AG10803 (cell line): ENCODE measurements around the gene LRP3.

Experiments used
- DNase-seq: peaks from one replicate; pipeline ENCODE4 v3.0.0; 2010; ENCODE audit warnings: low read depth
- H3K4me3 ChIP-seq: 2 replicates; pipeline ENCODE4 v1.5.1; 2011; ENCODE audit warnings: mild to moderate bottlenecking, low read length, control low read depth
- TF ChIP-seq, protein P1 (sequence below): conservative IDR thresholded peaks from 2 replicates; pipeline ENCODE4 v1.5.1; 2011; ENCODE audit warnings: mild to moderate bottlenecking, low read length, control low read depth, inconsistent platforms

Gene LRP3

GRCh38 chr19:33227242-33227650 is 33.1 kb downstream of the LRP3 start:
- H3K4me3 ChIP-seq, result no peak overlapping the region
- TF ChIP-seq, protein P1, sequence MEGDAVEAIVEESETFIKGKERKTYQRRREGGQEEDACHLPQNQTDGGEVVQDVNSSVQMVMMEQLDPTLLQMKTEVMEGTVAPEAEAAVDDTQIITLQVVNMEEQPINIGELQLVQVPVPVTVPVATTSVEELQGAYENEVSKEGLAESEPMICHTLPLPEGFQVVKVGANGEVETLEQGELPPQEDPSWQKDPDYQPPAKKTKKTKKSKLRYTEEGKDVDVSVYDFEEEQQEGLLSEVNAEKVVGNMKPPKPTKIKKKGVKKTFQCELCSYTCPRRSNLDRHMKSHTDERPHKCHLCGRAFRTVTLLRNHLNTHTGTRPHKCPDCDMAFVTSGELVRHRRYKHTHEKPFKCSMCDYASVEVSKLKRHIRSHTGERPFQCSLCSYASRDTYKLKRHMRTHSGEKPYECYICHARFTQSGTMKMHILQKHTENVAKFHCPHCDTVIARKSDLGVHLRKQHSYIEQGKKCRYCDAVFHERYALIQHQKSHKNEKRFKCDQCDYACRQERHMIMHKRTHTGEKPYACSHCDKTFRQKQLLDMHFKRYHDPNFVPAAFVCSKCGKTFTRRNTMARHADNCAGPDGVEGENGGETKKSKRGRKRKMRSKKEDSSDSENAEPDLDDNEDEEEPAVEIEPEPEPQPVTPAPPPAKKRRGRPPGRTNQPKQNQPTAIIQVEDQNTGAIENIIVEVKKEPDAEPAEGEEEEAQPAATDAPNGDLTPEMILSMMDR, result no peak
- peak; percentile 32 for DNase-seq

GRCh38 chr19:33227870-33228599 is 33.9 kb downstream of the LRP3 start:
- DNase-seq, result no peak
- TF ChIP-seq, protein P1, result no peak
- H3K4me3 ChIP-seq, result no peak overlapping the region

DNA sequence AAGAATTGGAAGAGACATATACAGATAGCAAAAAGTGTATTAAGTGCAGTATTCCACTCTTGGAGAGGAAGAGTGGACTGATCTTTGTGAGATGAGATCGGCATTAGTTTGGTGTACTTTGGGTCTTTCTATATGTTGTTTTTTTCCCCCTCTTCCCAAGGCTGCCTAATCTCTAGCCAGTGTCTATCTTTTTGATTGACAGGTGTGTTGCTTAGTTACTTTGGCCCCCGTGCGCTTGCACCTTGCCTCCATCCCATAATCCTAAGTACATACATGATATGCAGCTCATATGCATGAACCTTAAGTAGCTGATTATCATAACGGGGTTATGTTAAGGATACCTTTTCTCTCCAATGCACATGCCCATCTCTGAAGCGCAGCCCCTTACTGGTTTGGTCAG is 35.8 kb downstream of the LRP3 start:
- no peak for DNase-seq
- no peak overlapping the region for H3K4me3 ChIP-seq
- TF ChIP-seq, protein P1, result no peak

DNA sequence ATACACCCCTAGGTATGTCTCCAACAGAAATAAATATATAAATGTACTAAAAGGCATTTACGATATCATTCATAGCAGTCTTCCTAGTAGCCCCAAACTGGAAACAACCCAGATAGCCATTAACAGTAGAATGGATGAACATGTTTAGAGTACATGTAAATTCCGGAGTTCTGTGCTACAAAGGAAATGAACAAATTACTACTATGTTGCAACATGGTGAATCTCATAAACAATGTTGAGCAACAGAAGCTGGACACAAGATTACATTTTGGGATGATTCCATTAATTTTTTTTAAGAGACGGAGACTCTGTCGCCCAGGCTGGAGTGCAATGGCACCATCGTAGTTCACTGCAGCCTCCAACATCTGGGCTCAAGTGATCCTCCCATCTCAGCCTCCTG is 37.4 kb downstream of the LRP3 start:
- H3K4me3 ChIP-seq, result no peak overlapping the region
- DNase-seq, result peak; percentile 79
- TF ChIP-seq, protein P1, result no peak

- DNase-seq, result no peak
- TF ChIP-seq, protein P1, result no peak
- no peak overlapping the region for H3K4me3 ChIP-seq
These were observed 38.5 kb downstream of the LRP3 start for GRCh38 chr19:33232656-33233055.

GRCh38 chr19:33233056-33233873 is 39.1 kb downstream of the LRP3 start:
- TF ChIP-seq, protein P1, result no peak
- DNase-seq, result no peak
- no peak overlapping the region for H3K4me3 ChIP-seq

- no peak overlapping the region for H3K4me3 ChIP-seq
- TF ChIP-seq, protein P1, result no peak
These were observed 40.0 kb downstream of the LRP3 start for GRCh38 chr19:33234092-33234491.

More at GRCh38 chr19:33234092-33234491, 40.0 kb downstream of the LRP3 start:
- DNase-seq, result no peak
